ENCODE data around the gene NFYB.
"Not testable (repeated sequence)": the region's sequence is repeated elsewhere in the genome, so short reads cannot be mapped to it uniquely, and the experiment has no call there.

Gene NFYB

GRCh38 chr12:104122298-104122697, 15.7 kb downstream of the NFYB start:
- no peak for FAIRE-seq
- DNase-seq (ENCODE audit: insufficient read length, low spot score) = no peak

- FAIRE-seq (no peak), DNase-seq (ENCODE audit: insufficient read length, low spot score) (no peak)
These were observed 17.0 kb downstream of the NFYB start for GRCh38 chr12:104121001-104121400.

GRCh38 chr12:104115587-104115975, 22.4 kb downstream of the NFYB start:
- DNase-seq (ENCODE audit: insufficient read length, low spot score) (no peak), FAIRE-seq (no peak)

- FAIRE-seq = peak; percentile 71
- not testable (repeated sequence) for DNase-seq (ENCODE audit: insufficient read length, low spot score)
These were observed 23.0 kb downstream of the NFYB start for GRCh38 chr12:104114834-104115586.

- no peak for DNase-seq (ENCODE audit: insufficient read length, low spot score)
- FAIRE-seq = no peak
These were observed 28.4 kb downstream of the NFYB start for GRCh38 chr12:104109446-104110271.

GRCh38 chr12:104108755-104109445, 29.1 kb downstream of the NFYB start:
- DNase-seq (ENCODE audit: insufficient read length, low spot score) = peak; percentile 39
- FAIRE-seq = peak; percentile 99

GRCh38 chr12:104106965-104107364, 31.0 kb downstream of the NFYB start:
- DNase-seq (ENCODE audit: insufficient read length, low spot score) (no peak), FAIRE-seq (no peak)

GRCh38 chr12:104105461-104105860, 32.5 kb downstream of the NFYB start:
- DNase-seq (ENCODE audit: insufficient read length, low spot score) (no peak), FAIRE-seq (no peak)

GRCh38 chr12:104097954-104098353, 40.1 kb downstream of the NFYB start:
- DNase-seq (ENCODE audit: insufficient read length, low spot score) (no peak), FAIRE-seq (no peak)

GRCh38 chr12:104095289-104095688, 42.7 kb downstream of the NFYB start:
- no peak for FAIRE-seq

GRCh38 chr12:104094284-104094683, 43.7 kb downstream of the NFYB start:
- FAIRE-seq = no peak
- DNase-seq (ENCODE audit: insufficient read length, low spot score) = no peak

More at GRCh38 chr12:104095289-104095688, 42.7 kb downstream of the NFYB start:
- DNase-seq (ENCODE audit: insufficient read length, low spot score) = no peak

- FAIRE-seq (no peak), DNase-seq (ENCODE audit: insufficient read length, low spot score) (no peak)
These were observed 46.9 kb downstream of the NFYB start for GRCh38 chr12:104091136-104091535.

GRCh38 chr12:104090685-104091084, 47.3 kb downstream of the NFYB start:
- DNase-seq (ENCODE audit: insufficient read length, low spot score) (no peak), FAIRE-seq (no peak)

- FAIRE-seq (peak; percentile 40), DNase-seq (ENCODE audit: insufficient read length, low spot score) (no peak)
These were observed 54.1 kb downstream of the NFYB start for GRCh38 chr12:104083769-104084475.

- FAIRE-seq (no peak), DNase-seq (ENCODE audit: insufficient read length, low spot score) (no peak)
These were observed 57.2 kb downstream of the NFYB start for GRCh38 chr12:104080764-104081163.

- FAIRE-seq (no peak), DNase-seq (ENCODE audit: insufficient read length, low spot score) (no peak)
These were observed 59.0 kb downstream of the NFYB start for GRCh38 chr12:104079024-104079423.

- FAIRE-seq (no peak), DNase-seq (ENCODE audit: insufficient read length, low spot score) (no peak)
These were observed 64.3 kb downstream of the NFYB start for GRCh38 chr12:104073699-104074098.

GRCh38 chr12:104072099-104072498, 65.9 kb downstream of the NFYB start:
- no peak for FAIRE-seq
- no peak for DNase-seq (ENCODE audit: insufficient read length, low spot score)

Data from GM19239 (cell line).